H1 (cell line): ENCODE results near the gene ZBTB40.

ENCODE experiments used
- EP300 ChIP-seq, 2 experiments: IDR thresholded peaks; 1 replicate in 1 of 2; 2 replicates in 1 of 2; pipeline ENCODE4 v1.6.1; 2011 to 2012; ENCODE audit warnings: low read depth in 2 of 2, low read length in 2 of 2, mild to moderate bottlenecking in 2 of 2, borderline replicate concordance in 1 of 2, inconsistent platforms in 1 of 2, moderate library complexity in 1 of 2
- EZH2 ChIP-seq: fragments of 200-600 bp; sonication (generic); IDR thresholded peaks from 2 replicates; pipeline ENCODE4 v1.7.1; 2012; ENCODE audit warnings: low read depth, mild to moderate bottlenecking, moderate library complexity, low read length, inconsistent platforms; ENCODE audit not compliant: severe bottlenecking
- GABPA ChIP-seq: IDR thresholded peaks from 2 replicates; pipeline ENCODE4 v1.6.1; 2011; ENCODE audit warnings: mild to moderate bottlenecking, low read length, moderate library complexity, borderline replicate concordance; ENCODE audit not compliant: insufficient read depth
- GTF2F1 ChIP-seq: IDR thresholded peaks from 2 replicates; pipeline ENCODE4 v1.6.1; 2012; ENCODE audit warnings: low read depth, low read length, improper control_type of control experiment, borderline replicate concordance
- POLR2A ChIP-seq, 2 experiments: IDR thresholded peaks; 1 replicate in 1 of 2; 2 replicates in 1 of 2; pipeline ENCODE4 v1.6.1; 2011; ENCODE audit warnings: low read depth in 2 of 2, low read length in 2 of 2, mild to moderate bottlenecking in 2 of 2; ENCODE audit errors: control extremely low read depth in 1 of 2
- TEAD4 ChIP-seq: IDR thresholded peaks from 2 replicates; pipeline ENCODE4 v1.6.1; 2012; ENCODE audit warnings: low read depth, low read length, inconsistent platforms, mixed read lengths
- YY1 ChIP-seq: IDR thresholded peaks from 2 replicates; pipeline ENCODE4 v1.6.1; 2011; ENCODE audit warnings: low read depth, mild to moderate bottlenecking, low read length
- TF ChIP-seq, protein P1 (sequence below), 3 experiments: IDR thresholded peaks; 1 replicate in 2 of 3; 2 replicates in 1 of 3; pipeline versions ENCODE4 v1.5.1 to v1.6.1; 2011; ENCODE audit warnings: low read length in 3 of 3, mild to moderate bottlenecking in 3 of 3, inconsistent platforms in 2 of 3, low read depth in 1 of 3, moderate library complexity in 1 of 3; ENCODE audit not compliant: insufficient read depth in 1 of 3; ENCODE audit errors: control extremely low read depth in 1 of 3

DNA sequence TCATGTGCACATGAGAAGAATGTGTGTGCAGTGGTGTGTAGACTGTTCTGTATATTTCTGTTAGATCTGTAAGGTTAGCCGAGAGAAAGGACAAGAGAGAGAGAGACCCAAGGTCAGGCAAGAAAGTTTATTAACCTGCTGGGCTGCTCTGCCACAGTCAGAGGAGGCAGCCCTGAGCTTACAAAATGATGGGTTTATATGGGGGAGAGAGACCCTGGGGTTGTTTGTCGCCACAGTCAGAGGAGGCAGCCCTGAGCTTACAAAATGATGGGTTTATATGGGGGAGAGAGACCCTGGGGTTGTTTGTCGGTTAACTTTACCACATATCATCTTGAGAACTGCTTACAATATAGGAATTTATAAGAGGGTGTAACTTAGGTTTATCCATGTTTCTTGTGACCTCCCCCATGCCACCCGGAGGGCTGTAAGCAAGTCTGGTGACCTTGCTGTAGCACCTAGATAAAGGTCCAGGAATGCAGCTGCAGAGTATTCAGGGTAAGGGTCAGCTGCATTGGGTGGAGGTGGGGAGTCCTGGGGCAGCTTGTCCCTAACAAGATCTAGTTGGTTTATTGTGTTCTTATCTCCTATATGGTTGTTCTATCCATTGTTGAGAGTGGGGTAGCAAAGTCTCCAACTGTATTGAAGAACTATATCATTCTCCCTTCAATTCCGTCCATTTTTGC lies 9.3 kb upstream of the ZBTB40 start:
- no peak for TF ChIP-seq POLR2A (IDR thresholded peaks at IDR 0.05; ENCODE audit: control extremely low read depth in 1 of 2, low read depth in 2 of 2, low read length in 2 of 2)
- TF ChIP-seq, protein P1, sequence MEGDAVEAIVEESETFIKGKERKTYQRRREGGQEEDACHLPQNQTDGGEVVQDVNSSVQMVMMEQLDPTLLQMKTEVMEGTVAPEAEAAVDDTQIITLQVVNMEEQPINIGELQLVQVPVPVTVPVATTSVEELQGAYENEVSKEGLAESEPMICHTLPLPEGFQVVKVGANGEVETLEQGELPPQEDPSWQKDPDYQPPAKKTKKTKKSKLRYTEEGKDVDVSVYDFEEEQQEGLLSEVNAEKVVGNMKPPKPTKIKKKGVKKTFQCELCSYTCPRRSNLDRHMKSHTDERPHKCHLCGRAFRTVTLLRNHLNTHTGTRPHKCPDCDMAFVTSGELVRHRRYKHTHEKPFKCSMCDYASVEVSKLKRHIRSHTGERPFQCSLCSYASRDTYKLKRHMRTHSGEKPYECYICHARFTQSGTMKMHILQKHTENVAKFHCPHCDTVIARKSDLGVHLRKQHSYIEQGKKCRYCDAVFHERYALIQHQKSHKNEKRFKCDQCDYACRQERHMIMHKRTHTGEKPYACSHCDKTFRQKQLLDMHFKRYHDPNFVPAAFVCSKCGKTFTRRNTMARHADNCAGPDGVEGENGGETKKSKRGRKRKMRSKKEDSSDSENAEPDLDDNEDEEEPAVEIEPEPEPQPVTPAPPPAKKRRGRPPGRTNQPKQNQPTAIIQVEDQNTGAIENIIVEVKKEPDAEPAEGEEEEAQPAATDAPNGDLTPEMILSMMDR (IDR thresholded peaks at IDR 0.05; ENCODE audit: control extremely low read depth in 1 of 3, insufficient read depth in 1 of 3, low read depth in 1 of 3, low read length in 3 of 3) = peak in 1 of 3 experiments; percentile 6; a peak in 1 of 4 replicates
- TF ChIP-seq GTF2F1 = no peak
- TF ChIP-seq TEAD4 = no peak; the same call in 1 of the 2 replicates
- no peak for TF ChIP-seq YY1
- no peak for TF ChIP-seq GABPA
- TF ChIP-seq EP300 (IDR thresholded peaks at IDR 0.05; ENCODE audit: borderline replicate concordance in 1 of 2, low read depth in 2 of 2, low read length in 2 of 2) = no peak
- no peak for TF ChIP-seq EZH2
